GM12878 (cell line): ENCODE data around the gene ANGPTL4. TPM values are rescaled to one million over a fixed set of nuclear protein-coding genes. Genes with fewer than 3 reads are reported as not detected.
A peak's percentile ranks its signal among the peaks of the same experiment; 100 is the strongest.

Source experiments
- BCL11A ChIP-seq: IDR thresholded peaks from 2 replicates; pipeline ENCODE4 v1.6.1; 2011; ENCODE audit warnings: low read depth, low read length
- CBFB ChIP-seq: IDR thresholded peaks from 2 replicates; pipeline ENCODE4 v1.6.1; 2016; ENCODE audit warnings: antibody characterized with exemption, low read depth
- CREB1 ChIP-seq: IDR thresholded peaks from 2 replicates; pipeline ENCODE4 v1.6.1; 2012; ENCODE audit warnings: low read depth, mild to moderate bottlenecking, inconsistent platforms
- CREM ChIP-seq: IDR thresholded peaks from 2 replicates; pipeline ENCODE4 v1.6.1; 2014; ENCODE audit warnings: antibody characterized with exemption, low read depth
- CTCF ChIP-seq, 3 experiments: IDR thresholded peaks in 2 of 3; conservative IDR thresholded peaks in 1 of 3; 2 replicates each; pipeline ENCODE4 v1.5.1; 2011; ENCODE audit warnings: low read depth in 3 of 3, low read length in 3 of 3, mild to moderate bottlenecking in 3 of 3, control low read depth in 2 of 3, moderate library complexity in 2 of 3, inconsistent platforms in 1 of 3, mixed read lengths in 1 of 3; ENCODE audit not compliant: control insufficient read depth in 2 of 3, insufficient read depth in 1 of 3; ENCODE audit errors: extremely low read depth in 1 of 3
- EGR1 ChIP-seq, 2 experiments: IDR thresholded peaks; 1 replicate in 1 of 2; 2 replicates in 1 of 2; pipeline ENCODE4 v1.6.1; 2011 to 2012; ENCODE audit warnings: low read depth in 2 of 2, low read length in 2 of 2, borderline replicate concordance in 1 of 2, mild to moderate bottlenecking in 1 of 2, moderate library complexity in 1 of 2
- ESRRA ChIP-seq: IDR thresholded peaks from 2 replicates; pipeline ENCODE4 v1.6.1; 2012; ENCODE audit warnings: mild to moderate bottlenecking, low read length, improper control_type of control experiment
- FOXM1 ChIP-seq: IDR thresholded peaks from 2 replicates; pipeline ENCODE4 v1.6.1; 2012; ENCODE audit warnings: low read depth, mild to moderate bottlenecking, inconsistent platforms, low read length, moderate library complexity
- GATAD2B ChIP-seq: fragments of 450-650 bp; conservative IDR thresholded peaks from 2 replicates; pipeline ENCODE4 v1.6.1; 2017; ENCODE audit warnings: low read depth, mild to moderate bottlenecking, moderate library complexity
- HDAC6 ChIP-seq: fragments of 200-600 bp; sonication (generic); IDR thresholded peaks from one replicate; pipeline ENCODE4 v1.8.0; 2017; ENCODE audit warnings: antibody characterized with exemption; ENCODE audit not compliant: unreplicated experiment
- MEF2A ChIP-seq: IDR thresholded peaks from 2 replicates; pipeline ENCODE4 v1.6.1; 2011; ENCODE audit warnings: low read depth, mild to moderate bottlenecking, low read length, moderate library complexity; ENCODE audit not compliant: insufficient read depth
- PKNOX1 ChIP-seq: fragments of 450-650 bp; IDR thresholded peaks from 2 replicates; pipeline ENCODE4 v1.6.1; 2016; ENCODE audit warnings: mild to moderate bottlenecking
- PML ChIP-seq: IDR thresholded peaks from 2 replicates; pipeline ENCODE4 v1.6.1; 2012; ENCODE audit warnings: low read length, inconsistent platforms
- POLR2A ChIP-seq: IDR thresholded peaks from 2 replicates; pipeline ENCODE4 v1.6.1; 2011; ENCODE audit warnings: low read depth, mild to moderate bottlenecking, low read length
- RAD21 ChIP-seq: IDR thresholded peaks from 2 replicates; pipeline ENCODE4 v1.6.1; 2011; ENCODE audit warnings: mild to moderate bottlenecking, low read depth, low read length, moderate library complexity; ENCODE audit not compliant: insufficient read depth
- RELA ChIP-seq: fragments of 450-650 bp; IDR thresholded peaks from 2 replicates; pipeline ENCODE4 v1.8.0; 2014; ENCODE audit warnings: borderline replicate concordance; ENCODE audit not compliant: partially characterized antibody
- RELB ChIP-seq: fragments of 450-650 bp; IDR thresholded peaks from 2 replicates; pipeline ENCODE4 v1.6.1; 2017; ENCODE audit warnings: low read depth, mild to moderate bottlenecking, moderate library complexity
- SIX5 ChIP-seq: IDR thresholded peaks from 2 replicates; pipeline ENCODE4 v1.6.1; 2011; ENCODE audit warnings: mild to moderate bottlenecking, low read depth, low read length, moderate library complexity; ENCODE audit not compliant: severe bottlenecking
- SMAD5 ChIP-seq: IDR thresholded peaks from 2 replicates; pipeline ENCODE4 v1.6.1; 2016; ENCODE audit warnings: antibody characterized with exemption, low read depth
- SMC3 ChIP-seq: IDR thresholded peaks from 2 replicates; pipeline ENCODE4 v1.6.1; 2011; ENCODE audit warnings: low read length, improper control_type of control experiment, borderline replicate concordance
- SP1 ChIP-seq: IDR thresholded peaks from one replicate; pipeline ENCODE4 v1.6.1; 2011; ENCODE audit warnings: low read depth, low read length
- SPI1 ChIP-seq: IDR thresholded peaks from 2 replicates; pipeline ENCODE4 v1.6.1; 2011; ENCODE audit warnings: low read depth, mild to moderate bottlenecking, low read length, moderate library complexity, borderline replicate concordance; ENCODE audit not compliant: insufficient read depth
- SREBF2 ChIP-seq: IDR thresholded peaks from 2 replicates; pipeline ENCODE4 v1.6.1; 2012; ENCODE audit warnings: mild to moderate bottlenecking, low read length
- SRF ChIP-seq, 2 experiments: IDR thresholded peaks; 2 replicates each; pipeline ENCODE4 v1.6.1; 2011; ENCODE audit warnings: low read depth in 2 of 2, low read length in 2 of 2, mild to moderate bottlenecking in 1 of 2, moderate library complexity in 1 of 2
- STAT1 ChIP-seq: fragments of 450-650 bp; conservative IDR thresholded peaks from 2 replicates; pipeline ENCODE4 v1.6.1; 2014; ENCODE audit warnings: antibody characterized with exemption, mild to moderate bottlenecking
- SUPT20H ChIP-seq: IDR thresholded peaks from 2 replicates; pipeline ENCODE4 v1.6.1; 2011; ENCODE audit warnings: low read depth, mild to moderate bottlenecking, low read length, moderate library complexity, borderline replicate concordance; ENCODE audit not compliant: control insufficient read depth
- TCF12 ChIP-seq: IDR thresholded peaks from 2 replicates; pipeline ENCODE4 v1.6.1; 2011; ENCODE audit warnings: low read depth, mild to moderate bottlenecking, low read length
- polyA plus RNA-seq, 11 experiments: library from polyadenylated mRNA; depleted of rRNA in 4 of 11; unstranded in 6 of 11; stranded (reverse) in 5 of 11; fragments of >200 nt; fragmentation: Nextera tagmentation in 4 of 11; fragmentation: Illumina TruSeq in 1 of 11; extraction: Ambion mirVana in 4 of 11; extraction: Trizol in 1 of 11; gene quantifications; 1 replicate in 1 of 11; 2 replicates in 10 of 11; pipeline versions ENCODE4 v1.2.1 to v1.2.3, GENCODE V29; 2011 to 2016; ENCODE audit warnings: inconsistent platforms in 2 of 11, missing spikeins in 2 of 11, low read depth in 1 of 11
- total RNA-seq, 4 experiments: library from RNA; depleted of rRNA in 3 of 4; stranded (reverse); fragments of >200 nt in 3 of 4; fragmentation: Illumina TruSeq in 1 of 4; extraction: Trizol in 1 of 4; gene quantifications; 2 replicates each; pipeline versions ENCODE4 v1.2.1 to v1.2.3, GENCODE V29; 2013 to 2021

Gene ANGPTL4
- total and polyA plus RNA-seq, 10 of the 15 experiments (the other 5 are each of a cell fraction or from before 2014, with no cell fraction given), result 0.45 TPM; not detected in 9

GRCh38 chr19:8321067-8321985, 42.6 kb upstream of the ANGPTL4 start, which contains the start of the genes NDUFA7 and RPS28 (continued):
- TF ChIP-seq ESRRA (0 out of 2 replicates have a peak, but pooled peaks have one; percentile 50), STAT1 (no peak), SREBF2 (no peak), GATAD2B (peak; percentile 46; the same call in 1 of the 2 replicates), CBFB (peak; percentile 99), EGR1 (IDR thresholded peaks at IDR 0.05; ENCODE audit: borderline replicate concordance in 1 of 2, low read depth in 2 of 2, low read length in 2 of 2) (peak in 1 of 2 experiments; percentile 24; a peak in 1 of 3 replicates), RAD21 (peak; percentile 53), SMAD5 (peak; percentile 92), SUPT20H (no peak), CREB1 (peak; percentile 98), SRF (IDR thresholded peaks at IDR 0.05; ENCODE audit: low read depth in 2 of 2, low read length in 2 of 2) (peak in 1 of 2 experiments; percentile 67; a peak in 1 of 4 replicates), POLR2A (peak; percentile 97), MEF2A (0 out of 2 replicates have a peak, but pooled peaks have one; percentile 15), BCL11A (no peak), SIX5 (peak; percentile 61), SP1 (peak; percentile 80), FOXM1 (no peak), TCF12 (0 out of 2 replicates have a peak, but pooled peaks have one; percentile 45), PML (peak; percentile 93; the same call in 1 of the 2 replicates), CREM (peak; percentile 98), RELB (peak; percentile 96), RELA (peak; percentile 85), SPI1 (peak; percentile 67; the same call in 1 of the 2 replicates), PKNOX1 (no peak; the same call in 1 of the 2 replicates), CTCF (IDR thresholded peaks at IDR 0.05 in 2 of 3, conservative IDR thresholded peaks at IDR 0.05 in 1 of 3; ENCODE audit: control insufficient read depth in 2 of 3, extremely low read depth in 1 of 3, insufficient read depth in 1 of 3, low read depth in 3 of 3, low read length in 3 of 3) (peak; percentile 32 to 60 (median 34); a peak in 4 of 6 replicates), SMC3 (peak; percentile 41; the same call in 1 of the 2 replicates), HDAC6 (no peak)
